ENCODE measurements around the gene PES1. TPM values are rescaled to one million over a fixed set of nuclear protein-coding genes. Genes with fewer than 3 reads are reported as not detected.

Gene PES1
- total RNA-seq, 4 donors from 2014 or later = 50.9 to 99.2 (median 54.0) TPM

DNA sequence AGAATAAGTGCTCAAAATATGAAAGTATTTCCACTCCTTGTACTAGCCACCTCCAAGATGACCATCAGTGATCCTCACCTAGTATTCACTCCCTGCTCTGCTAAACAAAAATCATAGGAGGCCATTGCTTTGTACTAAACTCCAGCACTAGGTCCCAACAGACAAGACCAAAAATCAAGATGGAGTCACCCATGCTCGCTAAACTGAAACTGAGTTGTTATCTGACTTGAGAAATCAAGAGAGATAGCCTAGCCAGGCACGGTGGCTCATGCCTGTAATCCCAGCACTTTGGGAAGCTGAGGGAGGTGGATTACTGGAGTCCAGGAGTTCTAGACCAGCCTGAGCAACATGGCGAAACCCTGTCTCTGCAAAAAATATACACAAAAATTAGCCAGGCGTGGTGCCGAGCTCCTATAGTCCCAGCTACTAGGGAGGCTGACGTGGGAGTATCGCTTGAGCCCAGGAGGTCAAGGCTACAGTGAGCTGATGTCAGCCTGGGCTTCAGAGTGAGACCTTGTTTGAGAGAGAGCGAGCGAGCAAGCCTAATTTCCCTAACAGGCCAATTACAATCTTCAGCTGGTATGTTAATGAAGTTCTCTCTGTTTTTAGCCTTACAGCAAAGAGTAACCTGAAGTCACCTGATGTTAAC is 54.5 kb downstream of the PES1 start:
- ATAC-seq (ENCODE audit: low FRiP score) (no peak), DNase-seq (ENCODE audit: low spot score) (no peak)
- TF ChIP-seq, protein P1, sequence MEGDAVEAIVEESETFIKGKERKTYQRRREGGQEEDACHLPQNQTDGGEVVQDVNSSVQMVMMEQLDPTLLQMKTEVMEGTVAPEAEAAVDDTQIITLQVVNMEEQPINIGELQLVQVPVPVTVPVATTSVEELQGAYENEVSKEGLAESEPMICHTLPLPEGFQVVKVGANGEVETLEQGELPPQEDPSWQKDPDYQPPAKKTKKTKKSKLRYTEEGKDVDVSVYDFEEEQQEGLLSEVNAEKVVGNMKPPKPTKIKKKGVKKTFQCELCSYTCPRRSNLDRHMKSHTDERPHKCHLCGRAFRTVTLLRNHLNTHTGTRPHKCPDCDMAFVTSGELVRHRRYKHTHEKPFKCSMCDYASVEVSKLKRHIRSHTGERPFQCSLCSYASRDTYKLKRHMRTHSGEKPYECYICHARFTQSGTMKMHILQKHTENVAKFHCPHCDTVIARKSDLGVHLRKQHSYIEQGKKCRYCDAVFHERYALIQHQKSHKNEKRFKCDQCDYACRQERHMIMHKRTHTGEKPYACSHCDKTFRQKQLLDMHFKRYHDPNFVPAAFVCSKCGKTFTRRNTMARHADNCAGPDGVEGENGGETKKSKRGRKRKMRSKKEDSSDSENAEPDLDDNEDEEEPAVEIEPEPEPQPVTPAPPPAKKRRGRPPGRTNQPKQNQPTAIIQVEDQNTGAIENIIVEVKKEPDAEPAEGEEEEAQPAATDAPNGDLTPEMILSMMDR (IDR thresholded peaks at IDR 0.05) = no peak

DNA sequence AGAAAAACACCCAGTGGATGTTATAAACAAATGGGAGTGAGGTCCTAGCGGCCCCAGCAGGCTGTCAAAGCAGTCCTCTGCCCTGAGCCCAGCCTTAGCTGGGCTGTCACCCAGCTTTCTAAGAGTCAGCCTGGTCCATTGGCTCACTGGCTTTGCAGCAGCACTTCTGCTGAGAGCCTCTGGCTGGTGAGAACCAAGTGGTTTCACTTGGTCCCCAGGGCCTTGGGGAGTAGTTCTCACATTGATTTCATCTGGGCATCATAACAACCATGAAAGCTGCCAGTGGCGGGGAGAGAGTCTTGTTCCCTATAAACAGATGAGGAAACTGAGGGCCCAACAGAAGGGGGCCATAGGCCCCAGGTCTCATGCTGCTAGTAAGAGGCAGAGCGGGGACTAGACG is 56.5 kb downstream of the PES1 start:
- no peak for DNase-seq (ENCODE audit: low spot score)

DNA sequence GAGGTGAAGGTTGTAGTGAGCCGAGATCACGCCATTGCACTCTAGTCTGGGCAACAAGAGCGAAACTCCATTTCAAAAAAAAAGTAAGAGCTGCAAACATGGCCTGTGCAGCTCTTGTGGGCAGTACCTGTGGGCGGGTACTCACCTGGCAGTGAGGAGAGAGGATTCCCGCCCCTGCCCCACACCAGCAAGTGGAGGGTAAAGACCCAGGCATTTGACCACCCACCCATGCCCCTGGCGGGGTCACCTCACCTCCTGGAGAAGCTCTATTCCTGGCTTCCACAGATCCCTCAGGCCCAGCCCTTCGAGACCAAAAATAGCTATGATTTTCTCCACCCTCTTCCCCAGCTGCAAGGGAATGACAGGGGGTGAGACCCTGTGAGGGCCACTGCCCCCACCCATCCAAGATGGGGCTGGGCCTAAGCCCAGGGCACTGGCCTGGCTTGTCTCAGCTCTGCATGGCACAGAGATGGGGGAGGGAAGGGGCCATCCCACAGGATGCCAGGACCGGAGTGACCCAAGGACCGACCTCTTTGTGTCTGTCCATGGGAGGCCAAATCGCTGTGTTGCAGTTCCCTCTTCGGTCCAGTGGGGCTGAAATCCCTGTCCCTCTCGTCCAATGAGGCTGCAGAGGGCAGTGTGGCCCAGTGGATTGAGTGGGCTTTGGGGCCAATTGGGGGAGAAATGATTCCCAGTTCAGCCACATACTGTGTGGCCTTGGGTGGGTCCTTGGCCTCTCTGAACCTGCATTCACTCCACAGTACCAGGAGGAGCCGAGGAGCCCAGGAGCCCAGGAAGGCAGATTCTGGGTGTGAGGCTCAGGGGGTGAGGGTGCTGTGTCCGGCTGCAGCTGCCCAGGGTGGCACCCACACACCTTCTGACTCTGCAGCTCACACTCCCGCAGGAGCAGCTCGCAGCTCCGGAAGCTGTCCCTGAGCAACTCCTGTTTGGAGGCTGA is 59.8 kb downstream of the PES1 start:
- DNase-seq (ENCODE audit: low spot score) (no peak), ATAC-seq (ENCODE audit: low FRiP score) (no peak)
- TF ChIP-seq, protein P1 (IDR thresholded peaks at IDR 0.05) = no peak

More for the DNA sequence above, 56.5 kb downstream of the PES1 start:
- ATAC-seq (ENCODE audit: low FRiP score) = no peak
- TF ChIP-seq, protein P1 (IDR thresholded peaks at IDR 0.05) = no peak

DNA sequence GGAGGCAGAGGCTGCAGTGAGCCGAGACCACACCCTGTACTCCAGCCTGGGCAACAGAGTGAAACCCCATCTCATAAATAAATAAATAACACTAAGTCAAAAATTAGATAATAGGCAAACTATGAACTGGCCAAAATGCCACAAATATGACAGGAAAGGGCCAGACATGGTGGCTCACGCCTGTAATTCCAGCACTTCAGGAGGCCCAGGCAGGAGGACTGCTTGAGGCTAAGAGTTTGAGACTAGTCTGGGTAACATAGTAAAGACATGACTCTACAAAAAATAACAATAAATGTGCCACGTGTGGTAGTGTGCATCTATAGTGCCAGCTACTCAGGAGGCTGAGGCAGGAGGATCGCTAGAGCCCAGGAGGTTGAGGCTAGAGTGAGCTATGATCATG is 65.1 kb downstream of the PES1 start:
- ATAC-seq (ENCODE audit: low FRiP score) (no peak), DNase-seq (ENCODE audit: low spot score) (no peak)
- TF ChIP-seq, protein P1 (IDR thresholded peaks at IDR 0.05) = no peak

Other genes starting within 250 kb of the PES1 start
- 10 to 100 TPM; 38.5 to 71.7 (median 60.4) TPM for gene SF3A1, start 235.0 kb downstream of the PES1 start, total RNA-seq
- gene CCDC157, start 234.9 kb downstream of the PES1 start, total RNA-seq = 1 to 10 TPM in 3 of 4 donors, under 1 TPM in 1; 0.95 to 2.7 (median 1.8) TPM
- 10 to 100 TPM in 3 of 4 donors, 1 to 10 TPM in 1; 6.7 to 16.9 (median 11.8) TPM for gene RNF215, start 204.5 kb downstream of the PES1 start, total RNA-seq
- 1 to 10 TPM; 3.0 to 8.8 (median 5.0) TPM for gene SEC14L2, start 194.9 kb downstream of the PES1 start, total RNA-seq
- 10 to 100 TPM; 11.2 to 14.7 (median 14.1) TPM for gene MTFP1, start 166.1 kb downstream of the PES1 start, total RNA-seq
- gene SEC14L3, start 119.9 kb downstream of the PES1 start, total RNA-seq = not detected
- gene SEC14L4, start 86.2 kb downstream of the PES1 start, total RNA-seq = under 1 TPM in 1 of 4 donors, not detected in 3; 0.46 TPM
- gene SEC14L6, start 45.2 kb downstream of the PES1 start, total RNA-seq = 1 to 10 TPM in 3 of 4 donors, not detected in 1; 1.3 to 3.9 (median 2.2) TPM
- 1 to 10 TPM in 3 of 4 donors, not detected in 1; 1.4 to 2.5 (median 1.8) TPM for gene GAL3ST1, start 17.2 kb downstream of the PES1 start, total RNA-seq
- gene TCN2, start 15.3 kb upstream of the PES1 start, total RNA-seq = 100 to 1,000 TPM in 1 of 4 donors, 10 to 100 TPM in 3; 61.3 to 139 (median 73.6) TPM
- gene SLC35E4, start 43.9 kb upstream of the PES1 start, total RNA-seq = 10 to 100 TPM in 1 of 4 donors, 1 to 10 TPM in 3; 4.6 to 14.2 (median 6.2) TPM
- gene DUSP18, start 76.0 kb upstream of the PES1 start, total RNA-seq = 10 to 100 TPM in 1 of 4 donors, 1 to 10 TPM in 3; 5.8 to 18.0 (median 8.2) TPM
- 1 to 10 TPM; 1.3 to 7.4 (median 4.4) TPM for gene OSBP2, start 103.0 kb upstream of the PES1 start, total RNA-seq

All from omental fat pad (tissue), 4 donors.